Prostate gland (tissue), 2 donors: ENCODE measurements around the gene P2RY13.

Source experiments
- CTCF ChIP-seq, 4 experiments: fragments of 200-600 bp in 2 of 4; fragments of 450-650 bp in 2 of 4; sonication (generic) in 2 of 4; IDR thresholded peaks; 1 replicate in 3 of 4; 2 replicates in 1 of 4; pipeline ENCODE4 v1.5.1; 2016 to 2019; ENCODE audit warnings: antibody characterized with exemption in 4 of 4, mild to moderate bottlenecking in 2 of 4, moderate library complexity in 2 of 4
- POLR2A ChIP-seq: fragments of 450-650 bp; IDR thresholded peaks from one replicate; pipeline ENCODE4 v1.6.1; 2016; ENCODE audit warnings: antibody characterized with exemption, mild to moderate bottlenecking

DNA sequence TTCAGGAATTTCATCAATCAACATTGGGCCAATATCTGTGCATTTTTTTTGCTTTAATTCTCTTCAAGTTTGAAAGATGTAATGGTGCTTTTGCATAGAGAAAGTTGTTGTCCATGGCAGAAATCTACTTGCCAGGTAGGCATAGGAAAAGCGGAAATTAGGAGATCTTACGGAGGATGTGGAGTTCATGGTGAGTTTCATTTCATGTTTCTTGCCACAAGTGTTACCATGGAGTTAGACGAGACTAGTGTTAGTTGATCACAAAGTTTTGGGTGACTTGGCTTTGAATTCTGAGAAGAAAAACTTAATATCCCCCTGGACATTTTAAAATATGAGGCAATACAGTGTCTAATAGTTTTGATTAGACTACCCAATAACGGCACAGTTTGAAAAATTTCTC, 1.0 kb upstream of the P2RY13 start:
- TF ChIP-seq POLR2A (no peak), CTCF (IDR thresholded peaks at IDR 0.05) (no peak)
